HEK293T (cell line): ENCODE measurements around the gene SH3PXD2A.

ENCODE experiments used
- ARNT ChIP-seq: fragments of 450-650 bp; IDR thresholded peaks from 2 replicates; pipeline ENCODE4 v1.6.1; 2017; ENCODE audit warnings: mild to moderate bottlenecking
- CTBP1 ChIP-seq: fragments of 450-650 bp; IDR thresholded peaks from 2 replicates; pipeline ENCODE4 v1.6.1; 2016; ENCODE audit warnings: borderline replicate concordance
- ELF4 ChIP-seq: fragments of 450-650 bp; IDR thresholded peaks from 2 replicates; pipeline ENCODE4 v1.6.1; 2017; ENCODE audit warnings: antibody characterized with exemption
- FOXM1 ChIP-seq: fragments of 450-650 bp; IDR thresholded peaks from 2 replicates; pipeline ENCODE4 v1.6.1; 2017; ENCODE audit warnings: mild to moderate bottlenecking, borderline replicate concordance
- TF ChIP-seq, protein P1 (sequence below): fragments of 450-650 bp; IDR thresholded peaks from 2 replicates; pipeline ENCODE4 v1.6.1; 2016

DNA sequence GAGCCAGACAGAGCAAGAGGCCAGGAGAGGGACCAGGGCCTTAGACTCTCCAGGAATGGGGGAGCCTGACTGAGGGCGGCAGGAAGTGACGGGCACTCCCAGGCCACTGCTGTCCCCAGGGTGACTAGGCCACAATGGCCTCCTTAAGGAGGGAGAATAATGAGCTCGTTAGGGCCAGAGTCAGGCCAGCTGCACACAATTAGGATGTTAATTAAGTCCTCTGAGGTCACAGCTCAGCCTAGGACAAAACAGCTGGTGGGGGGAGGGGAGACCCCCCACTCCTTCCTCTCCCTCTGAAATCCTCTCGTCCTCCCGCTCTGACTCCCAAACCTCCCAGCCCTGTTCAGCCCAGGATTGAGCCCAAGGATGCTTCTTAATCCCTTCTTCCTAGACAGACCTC lies 218.9 kb downstream of the SH3PXD2A start:
- no peak for TF ChIP-seq ELF4
- no peak for TF ChIP-seq ARNT
- TF ChIP-seq FOXM1: no peak
- TF ChIP-seq CTBP1: no peak
- TF ChIP-seq, protein P1, sequence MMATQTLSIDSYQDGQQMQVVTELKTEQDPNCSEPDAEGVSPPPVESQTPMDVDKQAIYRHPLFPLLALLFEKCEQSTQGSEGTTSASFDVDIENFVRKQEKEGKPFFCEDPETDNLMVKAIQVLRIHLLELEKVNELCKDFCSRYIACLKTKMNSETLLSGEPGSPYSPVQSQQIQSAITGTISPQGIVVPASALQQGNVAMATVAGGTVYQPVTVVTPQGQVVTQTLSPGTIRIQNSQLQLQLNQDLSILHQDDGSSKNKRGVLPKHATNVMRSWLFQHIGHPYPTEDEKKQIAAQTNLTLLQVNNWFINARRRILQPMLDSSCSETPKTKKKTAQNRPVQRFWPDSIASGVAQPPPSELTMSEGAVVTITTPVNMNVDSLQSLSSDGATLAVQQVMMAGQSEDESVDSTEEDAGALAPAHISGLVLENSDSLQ: no peak
